Measurements from ENCODE around the gene GTF2IRD1.

- TF ChIP-seq CTCF (IDR thresholded peaks at IDR 0.05; ENCODE audit: low read length) (no peak), EZH2 (IDR thresholded peaks at IDR 0.05; ENCODE audit: borderline replicate concordance, low read length) (no peak)
Observed at GRCh38 chr7:74627661-74628411, 174.1 kb downstream of the GTF2IRD1 start.
